IPS-18c (cell line): Measurements from ENCODE around the gene IGFL4.
"Not testable (repeated sequence)": the region's sequence is repeated elsewhere in the genome, so short reads cannot be mapped to it uniquely, and the experiment has no call there.

Source experiments
- H3K4me3 ChIP-seq: 2 replicates; pipeline ENCODE4 v1.7.0; 2013; ENCODE audit warnings: low read depth, mild to moderate bottlenecking, low read length, moderate library complexity; ENCODE audit not compliant: insufficient read depth
- H3K9me3 ChIP-seq: one replicate; pipeline ENCODE4 v1.6.1; 2013; ENCODE audit warnings: mild to moderate bottlenecking, low read length, moderate library complexity; ENCODE audit not compliant: control insufficient read depth, insufficient read depth

IGFL4 gene

GRCh38 chr19:46040952-46041500 is at the start of gene IGFL4:
TSS of gene IGFL4 (minus strand) at chr19:46041002. CDS start at chr19:46040962, 40 bp downstream.
- Histone ChIP-seq H3K9me3 (peaks cover 7% of the 10 kb centered on the region), H3K4me3 (no peak within 1 kb of the TSS)

GRCh38 chr19:46090444-46090843 is 49.6 kb upstream of the IGFL4 start:
- H3K4me3 ChIP-seq = no peak overlapping the region
- H3K9me3 ChIP-seq = no peaks in the 10 kb centered on the region

- Histone ChIP-seq H3K9me3 (no peaks in the 10 kb centered on the region), H3K4me3 (no peak overlapping the region)
Measured at GRCh38 chr19:46089432-46089831, 48.6 kb upstream of the IGFL4 start.

DNA sequence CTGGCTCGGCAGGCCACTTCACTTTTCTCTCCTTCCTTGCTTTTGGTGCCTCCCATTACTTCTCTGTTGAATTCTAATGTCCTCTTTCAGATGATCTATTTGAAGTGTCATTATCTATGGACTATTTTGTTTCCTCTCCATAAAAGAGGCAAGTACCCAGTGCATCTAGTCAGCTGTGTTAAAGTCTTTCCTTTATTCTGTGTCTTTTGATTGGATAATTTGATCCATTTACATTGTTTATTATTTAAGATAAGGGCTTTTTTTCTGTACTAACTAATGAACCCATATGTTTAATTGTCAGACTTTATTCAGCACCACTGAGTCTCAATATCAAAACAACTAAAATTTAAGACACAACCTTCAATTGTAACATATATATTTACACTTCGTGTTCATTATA is 47.3 kb upstream of the IGFL4 start:
- H3K4me3 ChIP-seq = no peak overlapping the region
- H3K9me3 ChIP-seq = no peaks in the 10 kb centered on the region

DNA sequence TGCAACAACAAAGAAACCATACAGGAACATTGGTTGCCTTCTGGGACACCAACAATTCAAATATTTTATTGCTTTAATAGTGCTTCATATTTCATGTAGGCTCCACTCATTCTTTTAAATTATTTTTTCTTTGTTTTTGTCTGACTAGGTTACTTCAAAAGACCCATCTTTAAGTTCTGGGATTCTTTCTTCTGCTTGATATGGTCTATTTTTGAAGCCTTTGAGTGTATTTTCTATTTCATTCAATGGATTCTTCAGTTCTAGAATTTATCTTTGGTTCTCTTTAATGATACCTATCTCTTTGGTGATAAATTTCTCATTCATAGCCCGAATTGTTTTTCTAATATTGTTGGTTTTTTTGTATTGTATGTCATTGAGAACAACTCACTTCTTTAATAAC is 45.1 kb upstream of the IGFL4 start:
- Histone ChIP-seq H3K9me3 (no peaks in the 10 kb centered on the region), H3K4me3 (no peak overlapping the region)

GRCh38 chr19:46082728-46083050 is 41.9 kb upstream of the IGFL4 start:
- H3K4me3 ChIP-seq = no peak overlapping the region
- no peaks in the 10 kb centered on the region for H3K9me3 ChIP-seq

DNA sequence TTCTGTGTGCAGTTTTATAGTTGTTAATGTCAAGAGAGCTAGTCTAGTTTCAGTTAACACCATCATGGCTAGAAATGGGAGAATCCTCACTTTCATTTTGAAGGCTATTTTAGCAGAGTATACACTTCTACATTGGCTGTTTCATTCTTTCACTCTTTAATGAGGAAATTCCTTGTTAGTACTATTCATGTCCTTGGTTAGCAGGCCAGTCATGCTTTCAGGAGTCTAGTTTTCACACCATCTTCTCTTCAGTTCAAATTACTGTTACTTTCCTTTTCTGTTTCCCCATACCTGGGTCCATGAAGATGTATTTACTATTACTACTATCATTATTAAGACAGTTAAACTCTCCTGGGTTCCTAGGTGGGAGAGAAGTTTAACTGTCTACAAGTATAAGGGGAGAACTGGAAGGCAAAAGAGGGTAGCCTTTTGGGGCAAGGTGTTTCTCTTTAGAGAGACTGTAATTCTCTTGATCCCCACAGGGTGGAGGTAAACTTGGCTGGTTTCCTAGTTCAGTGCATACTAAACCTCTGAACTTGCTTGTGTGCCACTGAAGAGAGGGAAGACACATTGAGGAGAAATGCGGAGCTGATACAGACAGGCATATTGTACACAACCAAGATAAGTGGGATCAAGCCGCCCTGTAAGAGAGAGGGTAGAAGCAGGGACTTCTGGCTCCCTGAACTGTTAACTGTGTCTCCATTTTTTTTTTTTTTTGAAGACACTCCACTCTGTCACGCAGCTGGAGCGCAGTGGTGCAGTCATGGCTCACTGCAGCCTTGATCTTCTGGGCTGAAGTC is 41.3 kb upstream of the IGFL4 start:
- Histone ChIP-seq H3K4me3 (no peak overlapping the region), H3K9me3 (no peaks in the 10 kb centered on the region)

DNA sequence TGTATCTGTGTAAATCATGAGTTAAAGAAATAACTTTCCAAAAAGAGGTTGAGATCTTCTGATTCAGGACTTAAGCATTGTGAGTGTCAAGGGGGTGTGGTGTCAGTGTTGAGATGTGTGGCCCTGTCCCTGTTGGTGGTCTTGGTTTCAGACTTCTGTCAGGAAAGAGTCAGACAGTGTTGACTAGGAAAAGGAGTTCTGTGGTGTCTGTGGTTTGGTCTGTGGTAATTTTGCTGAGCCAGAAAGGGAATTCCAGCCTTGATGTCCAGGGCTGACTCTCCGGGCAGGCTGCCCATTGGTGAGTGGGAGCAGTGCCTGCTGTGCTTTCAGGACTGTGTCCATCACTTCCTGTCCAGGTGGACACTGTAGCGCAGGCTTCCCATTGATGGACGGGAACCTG is 39.8 kb upstream of the IGFL4 start:
- H3K4me3 ChIP-seq = no peak overlapping the region
- H3K9me3 ChIP-seq = no peaks in the 10 kb centered on the region

DNA sequence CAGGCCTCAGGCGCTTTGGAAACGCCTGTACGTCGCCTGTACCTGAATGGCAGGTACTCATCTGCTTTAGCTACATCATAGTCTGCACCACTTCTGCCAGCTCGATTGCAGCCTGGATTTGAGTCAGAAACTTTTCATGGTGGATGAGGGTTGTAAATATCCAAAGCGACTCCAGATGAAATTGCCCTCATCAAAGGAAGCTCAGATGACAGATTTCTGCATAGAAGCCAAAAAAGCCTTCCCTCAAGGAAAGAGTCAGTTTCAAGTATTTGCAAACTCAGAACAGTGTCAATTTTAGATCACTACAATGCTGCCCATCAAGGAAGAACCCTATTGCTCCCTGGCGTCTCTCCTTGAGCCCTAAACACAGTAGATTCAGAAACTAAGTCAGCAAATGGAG is 38.8 kb upstream of the IGFL4 start:
- no peak overlapping the region for H3K4me3 ChIP-seq

DNA sequence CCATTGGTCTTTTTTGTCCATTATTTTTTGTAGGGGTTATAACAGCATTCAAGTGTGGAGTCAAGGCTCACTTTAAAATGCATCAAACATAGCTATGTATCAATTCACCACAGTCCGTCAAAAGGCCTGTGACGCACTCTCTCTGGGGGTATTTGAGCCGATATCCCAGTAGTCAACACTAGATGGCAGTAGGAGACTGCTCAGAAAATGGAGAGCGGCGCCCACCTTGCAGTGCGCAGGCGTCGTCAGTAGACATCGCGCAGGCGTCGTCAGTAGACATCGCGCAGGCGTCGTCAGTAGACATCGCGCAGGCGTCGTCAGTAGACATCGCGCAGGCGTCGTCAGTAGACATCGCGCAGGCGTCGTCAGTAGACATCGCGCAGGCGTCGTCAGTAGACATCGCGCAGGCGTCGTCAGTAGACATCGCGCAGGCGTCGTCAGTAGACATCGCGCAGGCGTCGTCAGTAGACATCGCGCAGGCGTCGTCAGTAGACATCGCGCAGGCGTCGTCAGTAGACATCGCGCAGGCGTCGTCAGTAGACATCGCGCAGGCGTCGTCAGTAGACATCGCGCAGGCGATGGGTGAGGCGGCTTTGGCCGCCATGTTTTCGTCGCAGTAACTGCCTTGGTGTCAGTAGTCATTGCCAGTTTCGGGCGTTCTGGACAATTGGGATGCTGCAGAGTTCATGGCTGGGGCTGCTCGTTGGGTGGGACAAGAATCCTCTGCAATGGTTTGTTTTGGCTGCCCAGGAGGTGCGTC is 38.0 kb upstream of the IGFL4 start:
- H3K4me3 ChIP-seq, H3K9me3 ChIP-seq: not testable (repeated sequence)

More for the DNA sequence above, 38.8 kb upstream of the IGFL4 start:
- no peaks in the 10 kb centered on the region for H3K9me3 ChIP-seq

DNA sequence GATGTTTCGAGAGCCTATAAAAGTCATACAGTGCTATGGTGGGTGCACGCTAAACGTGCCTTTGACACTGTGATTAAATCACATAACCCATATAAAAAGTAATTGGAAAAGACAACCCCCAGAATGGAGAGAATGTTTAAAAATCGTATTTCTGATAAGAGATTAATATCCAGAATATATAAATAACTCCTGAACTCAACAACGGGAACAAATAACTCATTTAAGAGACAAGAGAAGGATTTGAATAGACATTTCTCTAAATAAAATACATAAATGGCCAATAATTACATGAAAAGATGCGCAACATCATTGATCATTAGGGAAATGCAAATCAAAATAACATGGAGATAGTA is 37.0 kb upstream of the IGFL4 start:
- H3K4me3 ChIP-seq = no peak overlapping the region

GRCh38 chr19:46076951-46077814 is 36.4 kb upstream of the IGFL4 start:
- Histone ChIP-seq H3K4me3 (peak overlapping the region; percentile 60), H3K9me3 (peaks cover 2% of the 10 kb centered on the region)

More for the DNA sequence above, 37.0 kb upstream of the IGFL4 start:
- no peaks in the 10 kb centered on the region for H3K9me3 ChIP-seq

- H3K4me3 ChIP-seq = peak overlapping the region; percentile 60
- peaks cover 2% of the 10 kb centered on the region for H3K9me3 ChIP-seq
Measured at GRCh38 chr19:46076031-46076880, 35.5 kb upstream of the IGFL4 start.

- H3K9me3 ChIP-seq = peaks cover 2% of the 10 kb centered on the region
Measured at GRCh38 chr19:46073268-46073922, 32.6 kb upstream of the IGFL4 start.

DNA sequence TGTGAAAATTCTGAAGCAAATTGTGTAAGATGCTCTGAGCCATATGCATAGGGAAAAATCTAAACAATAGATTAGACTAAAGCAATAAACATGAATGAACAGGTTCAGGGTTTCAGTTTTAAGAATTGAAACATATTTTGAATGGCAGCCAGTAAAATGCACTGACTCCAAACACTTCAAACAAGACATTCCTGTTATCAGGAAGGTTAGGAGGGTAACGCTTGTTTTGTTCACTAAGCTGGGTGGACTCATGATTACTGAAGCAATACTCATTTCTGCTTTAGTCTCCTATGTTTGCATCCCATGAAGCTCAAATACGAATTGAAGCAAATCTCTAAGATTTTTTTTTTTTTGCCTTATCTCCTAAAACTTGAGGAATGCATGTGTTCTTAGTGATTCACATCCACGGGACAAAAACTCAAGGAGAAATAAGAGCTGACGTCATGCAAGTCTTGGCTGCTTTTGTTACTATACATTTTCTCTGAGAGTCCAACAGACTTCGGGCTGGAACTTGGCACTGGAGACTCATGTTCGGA is 29.1 kb upstream of the IGFL4 start:
- H3K9me3 ChIP-seq = peaks cover 2% of the 10 kb centered on the region
- no peak overlapping the region for H3K4me3 ChIP-seq

More at GRCh38 chr19:46073268-46073922, 32.6 kb upstream of the IGFL4 start:
- H3K4me3 ChIP-seq = no peak overlapping the region
